Renal pelvis (tissue), 4 donors: Measurements from ENCODE around the gene MYT1. TPM values are rescaled to one million over a fixed set of nuclear protein-coding genes. Genes with fewer than 3 reads are reported as not detected.
"Not testable (repeated sequence)": the region's sequence is repeated elsewhere in the genome, so short reads cannot be mapped to it uniquely, and the experiment has no call there.

ENCODE experiments used
- DNase-seq: peaks from one replicate; pipeline ENCODE4 v3.0.0-alpha.2; 2013
- polyA plus RNA-seq, 3 donors: library from polyadenylated mRNA; unstranded; fragments of 120-200 nt; gene quantifications; one replicate each; pipeline ENCODE4 v1.2.1, GENCODE V29; 2013; ENCODE audit not compliant: insufficient read length in 3 of 3

MYT1 gene
- polyA plus RNA-seq, 3 donors: 0.44 to 0.80 (median 0.61) TPM

GRCh38 chr20:64266988-64267387 lies 102.7 kb downstream of the MYT1 start:
- DNase-seq: no peak

DNA sequence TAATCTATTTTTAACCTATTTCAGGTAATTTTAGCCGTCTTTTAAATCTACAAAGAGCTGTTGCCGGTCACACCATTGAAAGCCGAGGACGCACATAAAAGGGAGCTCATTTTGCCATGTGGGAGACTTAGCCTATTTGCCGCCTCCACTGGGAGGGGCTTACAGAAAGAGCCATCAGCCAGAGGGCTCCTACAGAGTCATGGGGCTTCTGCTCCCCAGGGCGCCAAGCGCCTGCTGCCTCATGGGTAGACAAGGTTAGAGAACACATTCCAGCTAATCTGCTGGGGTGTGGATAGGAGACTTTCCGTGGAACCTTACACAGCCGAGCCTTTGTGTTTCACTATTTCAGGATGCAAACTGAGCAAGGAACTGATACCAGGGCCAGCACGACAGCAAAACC lies 103.9 kb downstream of the MYT1 start:
- DNase-seq: no peak

DNA sequence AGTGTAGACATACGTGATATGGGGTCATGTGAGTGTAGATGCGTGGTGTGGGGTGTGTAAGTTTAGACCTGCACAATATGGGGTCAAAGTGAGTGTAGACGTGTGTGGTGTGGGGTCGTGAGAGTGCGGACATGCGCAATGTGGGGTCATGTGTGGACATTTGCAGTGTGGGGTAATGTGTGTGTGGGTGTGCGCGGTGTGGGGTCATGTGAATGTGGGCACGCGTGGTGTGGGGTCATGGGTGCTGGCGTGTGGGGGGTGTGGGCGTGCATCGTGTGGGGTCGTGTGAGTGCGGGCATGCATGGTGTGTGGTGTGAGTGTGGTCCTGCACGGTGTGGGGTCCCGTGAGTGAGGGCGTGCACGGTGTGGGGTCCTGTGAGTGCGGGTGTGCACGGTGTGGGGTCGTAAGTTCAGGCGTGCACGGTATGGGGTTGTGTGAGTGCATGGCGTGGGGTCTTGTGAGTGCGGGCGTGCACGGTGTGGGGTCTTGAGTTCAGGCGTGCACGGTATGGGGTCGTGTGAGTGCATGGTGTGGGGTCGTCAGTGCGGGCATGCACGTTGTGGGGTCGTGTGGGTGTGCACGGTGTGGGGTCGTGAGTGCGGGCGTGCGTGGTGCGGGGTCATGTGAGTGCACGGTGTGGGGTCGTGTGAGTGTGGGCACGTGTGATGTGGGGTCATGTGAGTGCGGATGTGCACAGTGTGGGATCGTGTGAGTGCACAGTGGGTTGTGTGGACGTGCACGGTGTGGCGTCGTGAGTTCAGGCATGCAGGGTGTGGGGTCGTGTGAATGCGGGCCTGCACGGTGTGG lies 105.6 kb downstream of the MYT1 start:
- no peak for DNase-seq

GRCh38 chr20:64271636-64272035 lies 107.4 kb downstream of the MYT1 start:
- DNase-seq: no peak

DNA sequence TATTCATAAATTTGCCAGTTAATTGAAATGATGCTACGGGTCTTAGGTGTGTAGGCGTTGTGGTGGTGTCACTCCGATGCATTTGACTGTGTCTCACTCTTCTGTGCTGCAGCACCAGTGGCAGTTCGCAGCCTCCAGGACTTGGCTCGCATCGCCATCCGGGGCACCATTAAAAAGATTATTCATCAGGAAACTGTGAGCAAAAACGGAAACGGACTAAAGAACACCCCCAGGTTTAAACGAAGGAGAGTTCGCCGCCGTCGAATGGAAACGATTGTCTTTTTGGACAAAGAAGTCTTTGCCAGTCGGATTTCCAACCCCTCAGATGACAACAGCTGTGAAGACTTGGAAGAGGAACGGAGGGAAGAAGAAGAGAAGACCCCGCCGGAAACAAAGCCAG lies 108.9 kb downstream of the MYT1 start:
- no peak for DNase-seq

DNA sequence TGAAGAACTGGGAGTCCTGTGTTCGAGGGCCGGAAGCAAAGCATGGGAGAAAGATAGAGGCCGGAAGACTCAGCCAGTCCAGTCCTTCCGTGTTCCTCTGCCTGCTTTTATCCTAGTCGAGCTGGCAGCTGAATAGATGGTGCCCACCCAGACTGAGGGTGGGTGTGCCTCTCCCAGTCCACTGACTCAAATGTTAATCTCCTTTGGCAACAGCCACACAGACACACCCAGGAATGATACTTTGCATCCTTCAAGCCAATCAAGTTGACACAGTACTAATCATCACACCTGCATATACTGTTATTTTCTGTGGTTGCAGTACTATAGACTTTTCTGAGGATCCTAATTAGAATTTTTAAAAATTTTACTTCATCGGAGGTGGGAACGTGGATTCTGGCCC lies 112.6 kb downstream of the MYT1 start:
- no peak for DNase-seq

GRCh38 chr20:64277571-64278316 lies 113.5 kb downstream of the MYT1 start:
- DNase-seq: no peak

- no peak for DNase-seq
Measured at GRCh38 chr20:64278317-64278681, 114.0 kb downstream of the MYT1 start.

DNA sequence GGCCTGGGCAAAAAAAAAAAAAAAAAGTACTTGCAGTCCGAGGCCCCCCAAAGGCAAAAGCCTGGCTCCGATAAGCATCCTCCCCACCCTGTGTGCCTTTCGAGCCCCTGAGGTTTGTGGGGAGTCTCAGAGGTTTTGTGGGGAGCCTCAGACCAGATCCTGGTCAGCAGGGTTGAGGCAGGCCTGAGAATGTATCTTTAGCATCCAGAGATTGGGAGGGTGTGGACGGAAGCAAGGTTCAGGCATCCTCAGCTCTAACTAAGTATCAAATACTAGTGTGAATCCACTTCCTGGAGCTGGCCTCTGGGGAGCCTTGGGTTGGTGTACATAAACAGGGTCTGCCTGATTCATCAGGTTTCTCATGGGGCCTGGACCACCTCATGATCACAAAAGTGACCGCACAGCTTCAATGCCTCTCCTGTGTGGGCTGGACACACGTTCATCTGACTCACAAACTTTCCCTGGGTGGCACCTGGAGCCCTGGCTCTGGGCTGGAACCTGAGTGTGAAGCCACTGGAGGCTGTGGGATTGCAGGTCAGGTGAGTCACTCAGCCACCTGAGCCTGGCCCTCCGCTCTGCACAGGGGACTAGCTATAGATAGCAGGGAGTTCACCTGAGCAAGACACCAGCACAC lies 115.7 kb downstream of the MYT1 start:
- DNase-seq: no peak

- no peak for DNase-seq
Measured at GRCh38 chr20:64280460-64280843, 116.2 kb downstream of the MYT1 start.

GRCh38 chr20:64283646-64284045 lies 119.4 kb downstream of the MYT1 start:
- DNase-seq: no peak

GRCh38 chr20:64285579-64286446 lies 121.6 kb downstream of the MYT1 start:
- DNase-seq: not testable (repeated sequence)

DNA sequence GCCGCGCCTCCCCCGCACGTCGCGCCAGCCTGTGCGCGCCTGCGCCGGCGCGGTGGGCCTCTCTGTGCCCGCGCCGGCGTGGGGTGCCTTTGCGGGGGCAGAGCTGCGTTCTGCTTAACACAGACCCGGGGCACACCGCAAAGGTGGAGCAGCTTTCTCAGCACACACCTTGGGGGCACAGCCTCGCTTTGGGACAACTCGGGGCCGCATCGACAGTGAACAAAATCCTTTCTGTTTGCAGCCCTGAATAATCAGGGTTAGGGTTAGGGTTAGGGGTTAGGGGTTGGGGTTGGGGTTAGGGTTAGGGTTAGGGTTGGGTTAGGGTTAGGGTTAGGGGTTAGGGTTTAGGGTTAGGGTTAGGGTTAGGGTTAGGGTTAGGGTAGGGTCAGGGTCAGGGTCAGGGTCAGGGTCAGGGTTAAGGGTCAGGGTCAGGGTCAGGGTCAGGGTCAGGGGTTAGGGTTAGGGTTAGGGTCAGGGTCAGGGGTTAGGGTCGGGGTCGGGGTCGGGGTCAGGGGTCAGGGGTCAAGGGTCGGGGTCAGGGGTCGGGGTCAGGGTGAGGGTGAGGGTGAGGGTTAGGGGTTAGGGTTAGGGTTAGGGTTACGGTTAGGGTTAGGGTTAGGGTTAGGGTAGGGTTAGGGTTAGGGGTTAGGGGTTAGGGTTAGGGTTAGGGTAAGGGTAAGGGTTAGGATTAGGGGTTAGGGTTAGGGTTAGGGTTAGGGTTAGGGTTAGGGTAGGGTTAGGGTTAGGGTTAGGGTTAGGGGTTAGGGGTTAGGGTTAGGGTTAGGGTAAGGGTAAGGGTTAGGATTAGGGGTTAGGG lies 122.4 kb downstream of the MYT1 start:
- not testable (repeated sequence) for DNase-seq

- not testable (repeated sequence) for DNase-seq
Measured at GRCh38 chr20:64287264-64287590, 123.0 kb downstream of the MYT1 start.

Other genes with a start within 250 kb of the MYT1 start
- 10 to 100 TPM; 54.0 to 66.1 (median 64.6) TPM for gene UCKL1, start 208.0 kb upstream of the MYT1 start, polyA plus RNA-seq
- 10 to 100 TPM; 30.5 to 35.0 (median 32.6) TPM for gene ZNF512B, start 194.5 kb upstream of the MYT1 start, polyA plus RNA-seq
- 10 to 100 TPM; 10.0 to 12.0 (median 11.1) TPM for gene SAMD10, start 184.8 kb upstream of the MYT1 start, polyA plus RNA-seq
- gene PRPF6, start 183.3 kb upstream of the MYT1 start, polyA plus RNA-seq: 10 to 100 TPM; 87.4 to 97.2 (median 92.1) TPM
- gene C20orf204, start 128.3 kb upstream of the MYT1 start, polyA plus RNA-seq: 1 to 10 TPM; 1.3 to 1.5 (median 1.3) TPM
- gene SOX18, start 114.8 kb upstream of the MYT1 start, polyA plus RNA-seq: 10 to 100 TPM in 2 of 3 donors, 1 to 10 TPM in 1; 8.0 to 14.1 (median 13.0) TPM
- 10 to 100 TPM; 88.2 to 97.1 (median 93.6) TPM for gene TCEA2, start 101.3 kb upstream of the MYT1 start, polyA plus RNA-seq
- gene RGS19, start 84.9 kb upstream of the MYT1 start, polyA plus RNA-seq: 1 to 10 TPM; 6.0 to 7.9 (median 6.7) TPM
- gene OPRL1, start 84.4 kb upstream of the MYT1 start, polyA plus RNA-seq: 1 to 10 TPM in 2 of 3 donors, under 1 TPM in 1; 0.94 to 1.2 (median 1.1) TPM
- gene LKAAEAR1, start 80.1 kb upstream of the MYT1 start, polyA plus RNA-seq: under 1 TPM in 2 of 3 donors, not detected in 1; 0.36 TPM
- gene NPBWR2, start 56.9 kb upstream of the MYT1 start, polyA plus RNA-seq: not detected
- 100 to 1,000 TPM; 120 to 217 (median 197) TPM for gene PCMTD2, start 91.3 kb downstream of the MYT1 start, polyA plus RNA-seq